Cerebellar cortex (tissue), 1 donor: ENCODE data around the gene IFITM10.
A peak's percentile ranks its signal among the peaks of the same experiment; 100 is the strongest.
"Not testable (repeated sequence)": the region's sequence is repeated elsewhere in the genome, so short reads cannot be mapped to it uniquely, and the experiment has no call there.

Experiments
- DNase-seq: peaks from one replicate; pipeline ENCODE4 v3.0.0-alpha.2; 2015; ENCODE audit warnings: low spot score

Gene IFITM10

GRCh38 chr11:1777737-1778136, 27.3 kb upstream of the IFITM10 start:
- no peak for DNase-seq

GRCh38 chr11:1776944-1777715, 26.7 kb upstream of the IFITM10 start:
- DNase-seq: no peak

- no peak for DNase-seq
These were observed 26.0 kb upstream of the IFITM10 start for GRCh38 chr11:1776331-1776851.

- DNase-seq: no peak
These were observed 24.5 kb upstream of the IFITM10 start for GRCh38 chr11:1774886-1775285.

- DNase-seq: no peak
These were observed 23.7 kb upstream of the IFITM10 start for GRCh38 chr11:1773994-1774550.

- DNase-seq: no peak
These were observed 23.0 kb upstream of the IFITM10 start for GRCh38 chr11:1773131-1773993.

- no peak for DNase-seq
These were observed 22.1 kb upstream of the IFITM10 start for GRCh38 chr11:1772270-1773130.

GRCh38 chr11:1771700-1772099, 21.3 kb upstream of the IFITM10 start:
- DNase-seq: no peak

- no peak for DNase-seq
These were observed 20.9 kb upstream of the IFITM10 start for GRCh38 chr11:1771273-1771672.

GRCh38 chr11:1770528-1770927, 20.1 kb upstream of the IFITM10 start:
- DNase-seq: no peak

GRCh38 chr11:1770061-1770460, 19.7 kb upstream of the IFITM10 start:
- no peak for DNase-seq

GRCh38 chr11:1769304-1769936, 19.0 kb upstream of the IFITM10 start:
- not testable (repeated sequence) for DNase-seq

- no peak for DNase-seq
These were observed 17.7 kb upstream of the IFITM10 start for GRCh38 chr11:1768141-1768469.

- no peak for DNase-seq
These were observed 17.2 kb upstream of the IFITM10 start for GRCh38 chr11:1767399-1768140.

- DNase-seq: no peak
These were observed 16.5 kb upstream of the IFITM10 start for GRCh38 chr11:1766719-1767398.

GRCh38 chr11:1765871-1766718, 15.7 kb upstream of the IFITM10 start:
- DNase-seq: no peak

- peak; percentile 80 for DNase-seq
These were observed 13.6 kb upstream of the IFITM10 start, which contains the start of gene CTSD for GRCh38 chr11:1763796-1764661. CTSD (minus strand) TSS chr11:1763927; CDS start chr11:1763859, 68 bp downstream.

GRCh38 chr11:1763336-1763795, 13.0 kb upstream of the IFITM10 start:
- no peak for DNase-seq
